Cerebellar cortex (tissue), 1 donor: ENCODE measurements around the gene EEA1.

Experiments
- DNase-seq: peaks from one replicate; pipeline ENCODE4 v3.0.0-alpha.2; 2015; ENCODE audit warnings: low spot score

Gene EEA1

GRCh38 chr12:92879698-92880322, 49.3 kb downstream of the EEA1 start:
- DNase-seq, result no peak

DNA sequence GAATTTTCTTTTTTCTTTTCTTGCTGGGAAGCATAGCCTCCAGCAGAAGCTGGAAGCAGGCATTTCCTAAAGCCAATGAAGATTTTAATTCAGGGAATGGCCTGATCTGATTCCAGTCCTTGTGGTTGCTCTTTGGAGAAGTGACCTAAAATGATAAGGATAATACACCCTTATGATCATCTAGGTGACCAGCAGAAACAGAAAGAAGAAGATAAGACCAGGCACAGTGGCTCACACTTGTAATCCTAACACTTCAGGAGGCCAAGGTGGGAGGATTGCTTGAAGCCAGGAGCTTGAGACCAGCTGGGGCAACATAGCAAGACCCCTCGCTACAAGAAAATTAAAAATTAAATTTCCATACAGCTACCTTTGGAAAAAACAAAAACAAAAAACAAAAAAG, 51.2 kb downstream of the EEA1 start:
- DNase-seq, result no peak

DNA sequence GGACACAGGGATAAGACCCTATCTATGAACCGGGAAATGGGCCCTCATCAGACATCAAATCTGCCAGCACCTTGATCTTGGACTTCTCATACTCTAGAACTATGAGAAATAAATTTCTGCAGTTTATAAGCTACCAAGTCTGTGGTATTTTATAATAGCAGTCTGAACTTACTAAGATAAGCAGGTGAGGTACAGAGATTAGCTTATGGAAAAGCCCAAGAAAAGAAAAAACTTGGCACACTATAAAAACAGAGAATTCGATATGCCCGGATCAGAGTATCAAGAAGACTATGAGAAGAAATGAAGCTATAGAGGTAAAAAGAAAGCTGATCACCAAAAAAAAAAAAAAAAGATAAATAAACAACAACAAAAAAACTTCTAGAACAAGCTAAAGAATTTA, 52.6 kb downstream of the EEA1 start:
- no peak for DNase-seq

DNA sequence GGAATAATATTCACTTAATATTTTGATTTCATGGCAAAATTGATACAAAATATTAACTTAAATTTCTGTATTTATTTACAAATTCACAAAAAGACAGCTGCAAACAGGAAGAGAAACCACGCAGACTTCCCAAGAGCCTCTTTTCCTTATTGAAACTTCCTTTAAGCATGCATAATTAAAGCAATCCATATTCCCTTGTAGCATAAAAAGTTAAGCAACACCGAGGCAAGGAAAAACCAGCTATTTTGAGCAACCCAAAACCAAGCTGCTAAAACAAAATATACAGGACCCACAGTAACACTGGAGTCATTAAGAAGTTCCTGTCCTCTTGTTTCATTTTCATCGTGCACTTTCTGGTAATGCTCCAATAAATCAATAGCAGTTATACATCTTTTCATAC, 58.0 kb downstream of the EEA1 start:
- DNase-seq, result no peak

- no peak for DNase-seq
Measured at GRCh38 chr12:92866418-92866817, 62.7 kb downstream of the EEA1 start.

GRCh38 chr12:92863251-92863650, 65.8 kb downstream of the EEA1 start:
- DNase-seq, result no peak

GRCh38 chr12:92861381-92861780, 67.7 kb downstream of the EEA1 start:
- no peak for DNase-seq

DNA sequence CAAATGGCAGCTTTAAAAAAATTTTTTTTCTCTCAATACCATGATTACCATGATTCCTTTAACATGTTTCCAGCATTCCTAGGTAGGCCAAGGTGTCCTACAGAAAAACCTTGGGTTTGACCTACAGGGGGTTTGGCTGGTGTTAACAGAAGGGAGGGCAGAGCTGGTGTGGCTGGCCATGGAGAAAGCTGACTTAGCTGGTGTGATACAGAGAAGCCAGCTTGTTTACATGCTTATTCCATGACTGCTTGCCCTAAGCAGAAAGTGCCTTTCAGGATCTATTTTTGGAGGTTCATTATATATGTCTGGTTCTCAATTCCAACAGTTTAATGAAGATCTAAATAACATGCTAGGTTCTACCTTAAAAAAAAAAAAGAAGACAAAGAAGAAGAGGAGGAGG, 68.6 kb downstream of the EEA1 start:
- no peak for DNase-seq

DNA sequence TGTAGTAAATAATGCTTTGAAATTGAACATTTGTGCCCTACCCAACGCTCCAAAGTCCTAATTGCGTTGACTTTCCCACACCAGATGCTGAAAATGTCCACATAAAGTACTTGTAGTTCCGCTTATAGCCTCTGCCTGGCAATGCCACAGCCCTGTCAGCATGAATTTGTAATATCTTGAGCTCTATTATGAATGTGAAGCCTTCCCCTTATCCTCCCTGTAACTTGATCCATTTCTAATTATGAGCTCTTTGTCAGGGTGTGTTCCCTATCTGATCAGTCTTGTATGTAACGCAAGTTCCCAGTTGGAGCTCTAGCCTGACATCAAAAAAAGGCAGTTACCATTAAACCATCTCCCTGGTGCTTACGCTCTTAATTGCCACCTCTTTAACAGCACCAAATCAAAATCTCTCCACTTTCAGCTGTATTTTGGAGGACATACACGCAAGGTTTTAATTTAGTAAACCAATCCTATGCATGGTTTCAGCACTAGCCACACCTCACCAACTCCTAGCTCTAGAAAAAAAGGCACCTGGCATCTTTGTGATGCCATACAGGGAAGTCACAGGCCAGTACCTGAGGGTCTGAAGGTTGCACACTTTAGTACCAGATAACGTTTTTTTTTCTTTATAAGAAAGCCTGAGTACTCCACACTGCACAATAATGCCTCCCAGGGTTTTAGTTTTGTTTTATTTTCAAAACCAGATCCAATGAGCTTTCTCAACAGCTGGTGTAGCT, 69.3 kb downstream of the EEA1 start:
- no peak for DNase-seq

GRCh38 chr12:92857818-92858217, 71.3 kb downstream of the EEA1 start:
- no peak for DNase-seq

DNA sequence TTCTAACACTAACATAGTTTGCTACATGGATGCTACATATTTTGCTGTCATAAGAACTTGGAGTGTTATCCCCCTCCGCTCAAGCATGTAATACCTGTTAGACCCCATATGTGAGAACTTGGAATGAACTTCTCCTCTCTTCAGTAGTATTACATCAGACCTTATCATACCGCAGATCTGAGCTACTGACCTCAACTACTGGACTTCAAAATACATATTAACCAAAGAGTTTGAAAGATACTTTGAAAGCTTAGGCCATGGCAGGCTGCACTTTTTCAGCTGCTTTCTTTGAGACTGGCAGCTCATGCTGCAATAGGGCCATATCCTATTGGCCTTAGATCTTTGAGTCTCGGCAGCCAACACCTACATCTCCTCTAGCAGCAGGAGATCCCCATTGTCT, 74.8 kb downstream of the EEA1 start:
- DNase-seq, result no peak

DNA sequence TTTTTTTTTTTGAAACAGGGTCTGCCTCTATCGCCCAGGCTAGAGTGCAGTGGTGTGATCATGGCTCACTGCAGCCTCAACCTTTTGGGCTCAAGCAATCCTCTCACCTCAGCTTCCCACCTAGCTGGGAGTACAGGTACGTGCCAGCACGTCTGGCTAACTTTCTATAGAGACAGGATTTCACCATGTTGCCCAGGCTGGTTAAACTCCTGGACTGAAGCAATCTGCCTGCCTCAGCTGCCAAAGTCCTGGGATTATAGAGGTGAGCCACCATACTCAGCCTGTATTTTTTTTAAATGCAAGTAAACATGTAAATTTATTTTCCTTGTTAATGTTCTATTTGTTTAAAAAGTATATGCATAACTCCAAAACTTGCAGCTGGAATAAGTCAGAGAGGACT, 80.4 kb downstream of the EEA1 start:
- DNase-seq, result no peak

GRCh38 chr12:92847368-92847767, 81.7 kb downstream of the EEA1 start:
- DNase-seq, result no peak

DNA sequence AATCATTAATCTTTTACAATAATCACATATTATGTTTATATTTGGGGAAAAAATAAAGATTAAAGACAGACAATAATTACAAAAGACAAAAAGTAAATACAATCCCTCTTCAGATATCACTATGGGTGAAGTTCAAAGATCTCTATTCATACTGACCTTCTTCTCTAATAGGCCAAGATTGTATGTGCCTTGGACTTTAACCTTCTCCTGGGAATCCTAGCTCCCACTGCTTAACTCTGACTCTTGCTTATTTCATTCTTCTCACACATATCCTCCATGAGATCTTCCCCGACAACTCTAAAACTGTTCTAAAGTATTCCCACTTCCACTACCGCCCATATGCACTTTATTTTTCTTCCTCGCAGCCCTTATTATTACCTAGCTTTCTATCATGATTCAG, 83.8 kb downstream of the EEA1 start:
- no peak for DNase-seq

DNA sequence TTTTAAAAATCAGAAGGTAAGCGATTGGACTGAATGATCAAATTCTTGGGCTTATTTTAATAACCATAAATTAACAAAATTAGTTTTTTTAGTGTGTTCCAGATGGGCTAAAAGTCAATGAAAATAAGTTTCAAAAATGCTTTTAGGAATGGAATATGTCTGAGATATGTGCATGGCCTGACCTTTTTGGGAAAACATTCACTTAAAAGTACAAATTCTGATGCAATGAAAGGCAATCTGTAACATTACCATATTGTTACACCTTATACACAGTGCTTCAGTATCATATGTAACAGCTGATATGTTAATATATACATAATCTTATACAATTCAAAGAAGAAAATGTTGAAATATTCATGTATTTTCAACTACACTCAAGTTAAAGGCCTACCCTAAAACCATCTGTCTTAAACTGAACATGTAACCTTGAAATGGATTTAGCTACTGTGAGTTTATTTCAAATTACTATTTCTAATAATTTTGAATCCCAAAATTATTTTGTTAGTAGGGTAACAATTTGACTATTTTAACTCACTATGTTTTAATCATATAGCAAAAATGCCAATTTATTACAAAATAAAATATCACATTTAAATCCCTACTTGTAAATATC, 84.8 kb downstream of the EEA1 start:
- no peak for DNase-seq

GRCh38 chr12:92829686-92830282, 99.3 kb downstream of the EEA1 start:
- no peak for DNase-seq

- DNase-seq, result no peak
Measured at GRCh38 chr12:92828565-92828964, 100.5 kb downstream of the EEA1 start.

- DNase-seq, result peak; percentile 40
Measured at GRCh38 chr12:92827836-92828431, 101.2 kb downstream of the EEA1 start.

GRCh38 chr12:92821142-92821541, 108.0 kb downstream of the EEA1 start:
- no peak for DNase-seq

- no peak for DNase-seq
Measured at GRCh38 chr12:92814584-92814983, 114.5 kb downstream of the EEA1 start.

- DNase-seq, result no peak
Measured at GRCh38 chr12:92810370-92810769, 118.7 kb downstream of the EEA1 start.

DNA sequence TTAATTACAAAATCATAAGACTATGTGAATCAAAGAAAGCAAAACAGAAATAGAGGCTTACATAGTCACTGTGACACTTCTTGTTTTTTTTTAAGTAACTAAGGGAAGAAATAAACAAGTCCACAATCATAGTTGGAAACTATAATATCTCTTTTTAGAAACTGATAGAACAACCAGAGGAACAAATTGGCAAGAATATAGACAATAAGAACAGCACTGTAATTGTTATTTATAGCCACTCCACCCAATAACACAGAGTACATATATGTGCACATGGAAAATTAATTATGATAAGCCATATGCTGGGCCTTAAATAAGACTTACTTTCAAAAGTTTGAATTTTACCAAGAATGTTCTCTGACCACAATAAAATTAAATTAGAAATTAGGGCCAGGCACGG, 125.2 kb downstream of the EEA1 start:
- no peak for DNase-seq

GRCh38 chr12:92802906-92803305, 126.2 kb downstream of the EEA1 start:
- DNase-seq, result no peak
